Fibroblast of pulmonary artery (primary cell): ENCODE data around the gene LMBRD2.

Experiments used
- DNase-seq: peaks from one replicate; pipeline ENCODE4 v3.0.0-alpha.2; 2010; ENCODE audit warnings: low read depth
- H3K4me3 ChIP-seq: replicated peaks from 2 replicates; pipeline ENCODE4 v1.5.1; 2011; ENCODE audit warnings: low read depth, mild to moderate bottlenecking, control low read depth, low read length, moderate library complexity
- CTCF ChIP-seq: IDR thresholded peaks from 2 replicates; pipeline ENCODE4 v1.5.1; 2011; ENCODE audit warnings: mild to moderate bottlenecking, control low read depth, low read length, inconsistent platforms; ENCODE audit errors: missing control alignments

LMBRD2 gene

GRCh38 chr5:36059571-36060419 lies 91.9 kb downstream of the LMBRD2 start:
- no peak for DNase-seq
- TF ChIP-seq CTCF: no peak
- no peak overlapping the region for H3K4me3 ChIP-seq

- H3K4me3 ChIP-seq: no peak overlapping the region
- TF ChIP-seq CTCF: no peak
- no peak for DNase-seq
Observed at GRCh38 chr5:36058776-36059175, 92.9 kb downstream of the LMBRD2 start.

GRCh38 chr5:36057386-36057785 lies 94.3 kb downstream of the LMBRD2 start:
- H3K4me3 ChIP-seq: no peak overlapping the region
- no peak for TF ChIP-seq CTCF
- no peak for DNase-seq

DNA sequence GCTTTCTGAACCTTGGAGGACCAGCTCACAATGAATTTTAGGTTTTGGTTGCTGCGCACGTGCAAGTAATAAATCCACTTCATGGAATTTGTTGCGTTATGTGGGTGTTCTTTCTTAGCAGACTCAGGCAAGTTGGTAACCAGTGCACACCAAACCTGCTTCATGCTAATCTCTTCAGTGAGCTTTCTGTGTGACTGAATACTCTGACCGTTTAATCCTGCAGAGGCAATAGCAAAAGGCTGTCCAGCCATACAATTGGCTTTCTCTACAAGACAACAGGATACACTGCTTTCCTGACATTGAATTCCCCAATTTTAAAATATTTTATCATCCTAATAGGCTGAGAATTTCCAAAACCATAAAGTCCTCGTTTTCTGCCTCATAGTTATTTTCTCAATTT lies 95.3 kb downstream of the LMBRD2 start:
- DNase-seq: no peak
- no peak for TF ChIP-seq CTCF
- no peak overlapping the region for H3K4me3 ChIP-seq

DNA sequence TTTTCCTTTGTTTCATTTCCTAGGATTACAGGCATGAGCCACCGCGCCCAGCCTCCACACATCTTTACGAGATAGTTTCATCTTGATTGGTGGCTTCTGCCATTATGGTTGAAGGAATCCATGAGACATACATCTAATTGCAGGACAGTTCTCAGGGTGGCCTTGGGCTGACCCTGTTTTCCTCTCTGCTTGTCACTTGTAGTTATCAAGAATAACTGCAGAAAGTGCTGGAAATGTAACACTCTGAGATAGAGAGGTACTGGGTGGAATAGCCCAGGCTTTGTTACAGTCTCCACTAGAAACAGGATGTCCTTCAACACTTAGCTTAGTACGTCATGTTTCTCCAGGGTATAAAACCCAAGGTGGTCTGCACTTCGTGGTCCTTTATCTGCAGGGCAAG lies 95.7 kb downstream of the LMBRD2 start:
- no peak overlapping the region for H3K4me3 ChIP-seq
- no peak for TF ChIP-seq CTCF
- no peak for DNase-seq

- H3K4me3 ChIP-seq: no peak overlapping the region
- DNase-seq: no peak
- no peak for TF ChIP-seq CTCF
Observed at GRCh38 chr5:36054647-36055046, 97.0 kb downstream of the LMBRD2 start.

DNA sequence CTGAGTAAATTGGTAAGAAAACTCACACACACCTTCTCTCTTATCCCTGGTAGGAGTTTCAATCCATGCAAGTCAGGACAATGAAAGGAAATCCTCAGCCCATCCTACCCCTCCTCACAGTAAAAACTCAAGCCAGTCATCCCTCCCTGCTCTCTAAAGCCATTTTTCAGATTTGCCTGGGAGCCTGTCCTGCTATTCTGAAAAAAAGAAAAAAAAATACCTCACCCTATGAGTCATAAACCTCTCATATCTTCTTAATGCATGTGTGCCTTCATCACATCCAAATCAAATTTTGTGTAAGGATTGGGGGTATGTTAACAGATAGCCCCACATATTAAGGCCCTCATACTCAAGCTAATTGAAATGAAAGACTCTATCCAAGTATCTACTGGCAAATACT lies 99.1 kb downstream of the LMBRD2 start:
- DNase-seq: no peak

More for the DNA sequence above, 99.1 kb downstream of the LMBRD2 start:
- no peak overlapping the region for H3K4me3 ChIP-seq
- TF ChIP-seq CTCF: no peak
